ENCODE data around the gene AFF4.
A peak's percentile ranks its signal among the peaks of the same experiment; 100 is the strongest.

Gene AFF4

GRCh38 chr5:132889501-132889900 lies 73.9 kb downstream of the AFF4 start:
- DNase-seq (ENCODE audit: low read depth), result no peak

- no peak for DNase-seq (ENCODE audit: low read depth)
Observed at GRCh38 chr5:132887283-132887682, 76.2 kb downstream of the AFF4 start.

- no peak for DNase-seq (ENCODE audit: low read depth)
Observed at GRCh38 chr5:132886064-132886823, 77.2 kb downstream of the AFF4 start.

GRCh38 chr5:132884548-132884947 lies 78.9 kb downstream of the AFF4 start:
- DNase-seq (ENCODE audit: low read depth), result no peak

GRCh38 chr5:132883261-132883834 lies 80.1 kb downstream of the AFF4 start:
- peak; percentile 60 for DNase-seq (ENCODE audit: low read depth)

GRCh38 chr5:132877938-132878337 lies 85.5 kb downstream of the AFF4 start:
- DNase-seq (ENCODE audit: low read depth), result no peak

- DNase-seq (ENCODE audit: low read depth), result no peak
Observed at GRCh38 chr5:132877466-132877865, 86.0 kb downstream of the AFF4 start.

GRCh38 chr5:132876020-132876759 lies 87.2 kb downstream of the AFF4 start:
- DNase-seq (ENCODE audit: low read depth), result no peak

- DNase-seq (ENCODE audit: low read depth), result no peak
Observed at GRCh38 chr5:132873930-132874271, 89.5 kb downstream of the AFF4 start.

- no peak for DNase-seq (ENCODE audit: low read depth)
Observed at GRCh38 chr5:132873119-132873929, 90.1 kb downstream of the AFF4 start, which contains the start of gene LEAP2. Gene LEAP2 (plus strand): TSS chr5:132873668. CDS start chr5:132873695, 27 bp downstream.

GRCh38 chr5:132872788-132873118 lies 90.7 kb downstream of the AFF4 start:
- DNase-seq (ENCODE audit: low read depth), result no peak

- DNase-seq (ENCODE audit: low read depth), result no peak
Observed at GRCh38 chr5:132871459-132872284, 91.8 kb downstream of the AFF4 start.

- no peak for DNase-seq (ENCODE audit: low read depth)
Observed at GRCh38 chr5:132870801-132871200, 92.6 kb downstream of the AFF4 start.

GRCh38 chr5:132868754-132869153 lies 94.7 kb downstream of the AFF4 start:
- DNase-seq (ENCODE audit: low read depth), result no peak

- no peak for DNase-seq (ENCODE audit: low read depth)
Observed at GRCh38 chr5:132867046-132867451, 96.4 kb downstream of the AFF4 start.

- DNase-seq (ENCODE audit: low read depth), result peak; percentile 99
Observed at GRCh38 chr5:132866342-132867045, 96.9 kb downstream of the AFF4 start, which contains the start of the genes GDF9 and UQCRQ. Gene GDF9 (minus strand): TSS chr5:132866469. CDS start chr5:132864533, 1,936 bp downstream. Gene UQCRQ (plus strand): TSS chr5:132866642. CDS start chr5:132866882, 240 bp downstream.

GRCh38 chr5:132865668-132866341 lies 97.6 kb downstream of the AFF4 start:
- no peak for DNase-seq (ENCODE audit: low read depth)

GRCh38 chr5:132860742-132861141 lies 102.7 kb downstream of the AFF4 start:
- no peak for DNase-seq (ENCODE audit: low read depth)

GRCh38 chr5:132859889-132860437 lies 103.5 kb downstream of the AFF4 start:
- no peak for DNase-seq (ENCODE audit: low read depth)

- DNase-seq (ENCODE audit: low read depth), result no peak
Observed at GRCh38 chr5:132856011-132856410, 107.4 kb downstream of the AFF4 start.

All from fibroblast of the conjunctiva (primary cell).